GM19455 (cell line): ENCODE measurements around the gene KCNJ1.

Experiments used
- ATAC-seq: cut with Tn5 transposase; IDR thresholded peaks from one replicate; pipeline ENCODE4 v1.9.1; 2021; ENCODE audit not compliant: unreplicated experiment

KCNJ1 gene

GRCh38 chr11:128853559-128853958 lies 13.5 kb downstream of the KCNJ1 start:
- ATAC-seq, result no peak

DNA sequence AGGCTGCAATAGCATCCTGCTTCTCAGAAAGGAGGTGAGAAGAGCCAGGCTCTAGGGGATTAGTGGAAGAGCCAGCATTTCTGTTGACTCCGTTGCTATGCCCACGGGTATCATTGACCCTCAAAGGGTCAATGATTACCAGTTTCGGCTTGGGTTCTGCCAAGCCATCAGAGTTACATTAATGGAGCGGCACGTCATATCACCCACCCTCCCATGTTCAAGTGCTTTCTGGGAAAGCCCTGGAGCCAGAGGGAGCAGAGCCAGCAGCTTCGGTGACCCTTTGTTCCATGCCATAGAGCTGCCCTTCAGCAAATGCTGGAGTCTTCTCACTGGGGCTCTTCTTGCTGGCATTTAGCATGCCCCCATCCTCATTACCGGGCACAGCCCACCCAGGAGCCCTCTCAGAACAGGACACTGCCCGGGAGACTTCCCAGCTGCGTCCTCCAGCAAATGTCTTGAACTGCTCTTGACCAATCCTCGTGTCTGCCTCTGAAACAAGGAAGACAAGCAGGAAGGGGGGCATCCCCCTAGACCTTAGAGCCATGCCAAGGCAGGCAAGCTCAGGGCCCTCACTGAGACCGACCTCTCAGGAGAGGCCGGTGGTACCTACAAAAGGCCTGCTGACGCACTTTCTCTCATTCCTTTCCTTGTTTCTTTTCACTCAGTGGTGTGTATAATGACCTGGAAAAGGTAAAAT lies 14.6 kb downstream of the KCNJ1 start:
- no peak for ATAC-seq

DNA sequence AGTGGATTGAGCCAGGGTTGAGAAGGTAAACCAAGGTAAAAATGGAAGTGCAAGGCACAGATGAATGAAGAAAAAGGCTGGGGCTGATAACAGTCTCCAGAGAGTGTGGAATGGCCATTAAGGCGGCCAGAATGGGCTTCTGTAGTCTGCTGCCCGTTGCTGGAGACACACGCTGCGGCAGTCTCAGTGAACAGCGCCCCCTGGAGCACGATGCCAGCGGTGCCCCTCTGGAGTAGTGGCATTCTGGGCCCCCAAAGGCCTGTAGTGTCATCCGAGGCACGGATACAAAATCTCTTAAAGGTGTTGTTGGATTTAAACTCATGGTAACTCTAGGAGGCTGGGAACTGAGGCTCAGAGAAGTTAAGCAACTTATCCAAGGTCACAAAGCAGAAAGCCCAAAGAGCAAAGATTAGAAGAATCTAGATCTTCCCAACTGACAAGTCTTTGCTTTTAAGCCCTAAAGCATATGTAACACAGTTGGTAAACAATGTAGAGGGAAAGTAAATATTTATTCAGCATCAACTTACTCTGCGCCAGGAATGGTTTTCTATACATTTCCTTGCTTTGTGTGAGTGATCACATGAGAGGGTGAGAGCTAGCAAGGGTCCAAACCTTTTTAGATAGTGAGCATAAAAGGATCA lies 18.2 kb downstream of the KCNJ1 start:
- ATAC-seq, result peak; percentile 87

DNA sequence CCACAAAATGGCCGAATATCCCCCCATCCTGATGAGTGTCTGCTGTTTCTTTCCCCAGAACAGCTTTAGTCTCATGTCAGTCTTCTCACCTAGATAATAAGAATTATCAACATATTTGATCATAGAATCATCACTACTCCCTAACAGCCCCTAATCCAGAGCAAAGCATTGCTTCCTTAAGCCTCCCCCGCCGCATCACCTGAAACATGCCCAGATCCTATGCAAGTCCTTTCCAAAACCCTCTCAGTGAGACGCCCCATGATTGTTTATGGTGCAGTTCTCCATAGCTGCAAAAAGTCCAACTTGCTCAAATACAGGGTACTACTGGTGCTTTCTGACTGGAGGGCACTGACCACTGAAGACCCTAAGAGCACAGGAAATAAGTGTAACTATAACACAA lies 20.1 kb downstream of the KCNJ1 start:
- ATAC-seq, result no peak

DNA sequence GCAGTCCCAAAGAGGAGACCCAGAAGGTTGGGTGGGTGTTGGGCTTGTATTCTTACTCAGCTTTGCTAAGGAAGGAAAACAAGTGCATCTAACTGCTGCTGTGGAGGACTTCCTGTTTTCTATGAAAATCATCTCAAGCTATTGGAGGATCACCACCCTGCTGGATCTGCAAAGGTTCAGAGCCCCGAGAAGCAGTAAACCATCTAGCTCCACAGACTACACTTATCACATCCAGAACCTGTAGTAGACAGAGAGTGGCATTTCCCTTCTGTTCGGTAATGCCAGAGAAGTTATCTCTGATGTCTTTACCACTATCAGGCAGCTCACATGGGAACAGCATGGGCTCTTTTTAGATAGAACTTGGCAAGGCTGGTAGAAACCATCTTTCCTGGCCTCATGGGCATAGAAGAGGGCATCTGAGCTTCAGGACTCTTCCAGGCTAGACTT lies 21.7 kb downstream of the KCNJ1 start:
- ATAC-seq, result no peak

GRCh38 chr11:128843198-128843785 lies 23.8 kb downstream of the KCNJ1 start:
- ATAC-seq, result no peak

DNA sequence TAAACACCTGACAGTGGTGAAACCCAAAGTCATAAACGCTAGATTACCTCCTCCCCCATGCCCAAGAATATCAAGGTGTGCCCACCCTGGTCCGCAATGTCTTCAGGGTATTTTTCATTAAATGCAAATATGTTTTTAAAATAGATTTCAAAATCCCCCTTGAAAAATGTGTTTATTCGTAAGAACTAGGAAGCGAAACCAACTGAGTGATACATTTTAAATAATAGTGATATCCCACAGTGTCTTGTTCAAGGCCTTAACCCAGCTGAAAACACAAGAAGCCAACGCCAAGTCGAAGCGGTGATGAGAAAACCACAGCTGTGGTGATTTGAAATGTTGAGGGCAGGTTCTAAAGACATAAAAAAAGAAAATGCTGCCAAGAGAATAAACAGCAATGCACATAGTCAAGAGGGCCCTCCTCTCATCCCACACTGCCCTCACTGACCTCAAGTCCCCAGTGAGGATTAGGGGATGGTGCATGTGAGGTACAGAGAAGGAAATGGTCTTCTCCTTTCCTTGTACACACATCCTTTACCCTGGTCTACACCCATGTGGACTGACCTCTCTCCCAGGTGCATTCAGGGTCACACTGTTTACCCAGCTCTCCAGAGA lies 25.5 kb downstream of the KCNJ1 start:
- peak; percentile 53 for ATAC-seq

GRCh38 chr11:128840783-128841182 lies 26.3 kb downstream of the KCNJ1 start:
- no peak for ATAC-seq

GRCh38 chr11:128840137-128840536 lies 27.0 kb downstream of the KCNJ1 start:
- ATAC-seq, result no peak

- no peak for ATAC-seq
These were observed 28.0 kb downstream of the KCNJ1 start for GRCh38 chr11:128839081-128839480.

DNA sequence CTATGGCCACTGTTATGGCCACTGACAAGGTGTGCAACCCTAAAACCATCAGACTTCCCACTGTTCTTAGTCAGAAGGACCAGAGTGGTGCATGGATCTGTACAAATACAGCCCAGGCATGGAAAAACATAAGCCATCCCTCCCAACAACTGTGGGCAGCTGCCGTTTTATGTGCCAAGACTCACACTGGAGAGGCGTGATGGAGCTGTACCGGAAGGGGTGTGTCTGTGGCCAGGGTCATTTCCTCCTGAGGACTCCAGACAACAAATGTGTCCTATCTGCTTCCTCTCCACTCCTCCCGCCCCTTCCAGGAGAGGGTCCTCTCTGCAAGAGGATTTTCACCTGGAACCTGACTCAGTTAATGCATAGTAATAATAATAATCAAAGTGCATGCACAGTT lies 29.5 kb downstream of the KCNJ1 start:
- ATAC-seq, result no peak

DNA sequence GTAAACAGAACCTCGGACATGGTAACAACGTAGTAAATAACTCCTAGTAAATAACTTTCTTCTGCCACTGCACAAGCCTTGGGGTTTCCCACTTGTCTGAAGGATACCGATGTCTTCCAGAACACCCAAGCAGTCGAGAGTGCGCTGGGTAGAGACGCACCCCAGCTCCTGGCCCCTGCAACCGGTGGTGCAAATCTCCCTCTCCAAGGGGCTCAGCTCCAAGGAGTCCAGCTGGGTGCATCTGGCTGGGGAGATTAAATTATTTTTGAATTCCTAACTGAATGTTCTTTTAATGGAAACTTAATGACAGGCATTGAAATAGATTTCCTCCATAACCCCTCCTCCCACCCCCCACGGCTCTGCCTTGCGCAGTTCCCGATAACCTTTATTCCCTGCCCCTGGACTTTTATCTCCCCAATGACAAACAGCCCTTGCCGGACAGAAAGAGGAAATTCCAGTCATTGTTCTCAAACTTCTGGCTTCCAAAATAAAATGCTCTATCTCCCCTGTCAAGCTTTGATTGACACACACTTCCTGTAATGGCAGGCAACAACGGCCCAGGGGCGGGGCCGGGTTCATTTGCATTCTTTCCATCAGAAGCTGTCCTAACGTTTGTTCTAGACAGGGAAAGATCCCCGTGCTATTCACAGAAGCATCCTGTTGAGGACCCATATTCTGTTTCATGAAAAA lies 31.2 kb downstream of the KCNJ1 start:
- no peak for ATAC-seq

GRCh38 chr11:128834157-128834556 lies 32.9 kb downstream of the KCNJ1 start:
- ATAC-seq, result no peak

GRCh38 chr11:128832121-128832497 lies 35.0 kb downstream of the KCNJ1 start:
- no peak for ATAC-seq

GRCh38 chr11:128831174-128832120 lies 35.6 kb downstream of the KCNJ1 start:
- peak; percentile 93 for ATAC-seq

- ATAC-seq, result peak; percentile 36
These were observed 36.6 kb downstream of the KCNJ1 start for GRCh38 chr11:128830290-128831173.

DNA sequence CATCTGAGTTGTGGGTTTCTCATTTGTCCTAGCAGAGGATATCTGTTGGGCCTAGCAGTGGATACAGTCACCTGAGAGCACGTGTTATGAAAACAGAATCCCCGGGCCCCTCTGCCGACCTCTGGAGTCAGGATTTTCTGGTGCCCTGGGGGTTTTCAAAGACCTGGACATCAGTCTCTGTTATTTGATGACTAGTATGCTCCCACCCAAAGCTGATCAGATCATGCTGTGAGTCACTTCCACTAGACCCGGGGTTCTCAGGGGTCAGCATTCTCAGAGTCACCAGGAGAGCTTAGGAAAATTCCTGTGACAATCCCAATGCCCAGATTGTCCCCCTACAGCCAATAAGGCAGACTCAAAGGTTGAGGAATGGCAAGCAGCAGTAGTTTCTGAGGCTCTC lies 38.7 kb downstream of the KCNJ1 start:
- no peak for ATAC-seq

GRCh38 chr11:128827191-128827893 lies 39.8 kb downstream of the KCNJ1 start:
- no peak for ATAC-seq
